Right kidney (tissue), 1 donor: ENCODE measurements around the gene CNTNAP5.

ENCODE experiments used
- DNase-seq: peaks from one replicate; pipeline ENCODE4 v3.0.0-alpha.2; 2016

The CNTNAP5 gene

GRCh38 chr2:124159166-124159565, 134.1 kb downstream of the CNTNAP5 start:
- no peak for DNase-seq

GRCh38 chr2:124161542-124161941, 136.5 kb downstream of the CNTNAP5 start:
- DNase-seq = no peak

- no peak for DNase-seq
Observed at GRCh38 chr2:124162256-124162655, 137.2 kb downstream of the CNTNAP5 start.

- no peak for DNase-seq
Observed at GRCh38 chr2:124163840-124164239, 138.8 kb downstream of the CNTNAP5 start.

- no peak for DNase-seq
Observed at GRCh38 chr2:124165698-124166097, 140.6 kb downstream of the CNTNAP5 start.

- no peak for DNase-seq
Observed at GRCh38 chr2:124171472-124172063, 146.5 kb downstream of the CNTNAP5 start.

- no peak for DNase-seq
Observed at GRCh38 chr2:124178719-124179118, 153.6 kb downstream of the CNTNAP5 start.

GRCh38 chr2:124180635-124181034, 155.5 kb downstream of the CNTNAP5 start:
- DNase-seq = no peak

GRCh38 chr2:124186801-124187200, 161.7 kb downstream of the CNTNAP5 start:
- no peak for DNase-seq

GRCh38 chr2:124187948-124188347, 162.9 kb downstream of the CNTNAP5 start:
- no peak for DNase-seq

- no peak for DNase-seq
Observed at GRCh38 chr2:124193706-124194105, 168.6 kb downstream of the CNTNAP5 start.

GRCh38 chr2:124201713-124202112, 176.6 kb downstream of the CNTNAP5 start:
- DNase-seq = no peak

- DNase-seq = no peak
Observed at GRCh38 chr2:124209441-124209840, 184.4 kb downstream of the CNTNAP5 start.

GRCh38 chr2:124211461-124211860, 186.4 kb downstream of the CNTNAP5 start:
- DNase-seq = no peak

- no peak for DNase-seq
Observed at GRCh38 chr2:124213977-124214587, 189.0 kb downstream of the CNTNAP5 start.

GRCh38 chr2:124246170-124246569, 221.1 kb downstream of the CNTNAP5 start:
- DNase-seq = no peak

GRCh38 chr2:124248386-124248785, 223.3 kb downstream of the CNTNAP5 start:
- DNase-seq = no peak

- DNase-seq = no peak
Observed at GRCh38 chr2:124250433-124250832, 225.3 kb downstream of the CNTNAP5 start.

GRCh38 chr2:124254621-124255020, 229.5 kb downstream of the CNTNAP5 start:
- DNase-seq = no peak

- DNase-seq = no peak
Observed at GRCh38 chr2:124257120-124257519, 232.0 kb downstream of the CNTNAP5 start.

- no peak for DNase-seq
Observed at GRCh38 chr2:124258140-124258880, 233.2 kb downstream of the CNTNAP5 start.

GRCh38 chr2:124261456-124261855, 236.4 kb downstream of the CNTNAP5 start:
- no peak for DNase-seq

GRCh38 chr2:124264551-124265091, 239.5 kb downstream of the CNTNAP5 start:
- no peak for DNase-seq

GRCh38 chr2:124267794-124268193, 242.7 kb downstream of the CNTNAP5 start:
- DNase-seq = no peak
